HG03442 (cell line): Measurements from ENCODE around the gene RPA3.

Experiments used
- ATAC-seq: cut with Tn5 transposase; IDR thresholded peaks from one replicate; pipeline ENCODE4 v1.9.1; 2021; ENCODE audit warnings: mild to moderate bottlenecking, moderate library complexity; ENCODE audit not compliant: unreplicated experiment

Gene RPA3

DNA sequence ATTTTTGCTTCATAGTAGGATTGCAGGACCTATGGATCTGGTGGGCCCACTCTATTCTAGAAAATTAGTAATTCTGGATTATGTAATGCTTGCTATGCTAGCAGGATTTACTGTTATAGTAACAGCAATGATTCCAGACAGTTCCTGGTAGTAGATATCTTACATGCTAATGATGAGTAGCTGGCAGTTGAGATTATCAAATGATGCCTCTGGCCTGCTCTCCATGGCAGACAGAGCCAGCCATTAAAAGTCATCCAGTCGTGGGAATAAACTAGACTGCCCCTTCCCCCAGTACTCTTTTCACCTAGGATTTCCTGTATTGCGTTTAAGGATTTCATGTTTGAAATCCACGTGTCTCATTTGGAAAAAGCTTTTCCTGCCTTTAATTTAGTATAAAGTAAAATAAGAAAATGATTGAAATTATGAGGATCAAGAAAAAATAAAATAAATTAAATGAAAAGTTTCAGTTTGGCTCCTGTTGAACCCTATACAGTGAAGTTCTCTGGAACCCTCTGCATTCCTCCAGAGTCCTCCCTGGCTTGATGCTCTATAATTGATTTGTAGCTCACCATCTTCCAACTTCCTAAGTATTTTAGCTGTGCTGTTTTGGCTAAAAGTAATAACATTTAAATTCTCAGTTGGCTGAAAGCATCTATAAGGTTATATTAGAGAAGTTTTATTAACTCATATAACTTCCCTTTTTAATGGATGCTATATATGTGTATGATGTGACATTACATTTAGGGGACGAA lies 63.3 kb downstream of the RPA3 start:
- ATAC-seq = no peak

GRCh38 chr7:7653593-7654187 lies 64.7 kb downstream of the RPA3 start:
- no peak for ATAC-seq

DNA sequence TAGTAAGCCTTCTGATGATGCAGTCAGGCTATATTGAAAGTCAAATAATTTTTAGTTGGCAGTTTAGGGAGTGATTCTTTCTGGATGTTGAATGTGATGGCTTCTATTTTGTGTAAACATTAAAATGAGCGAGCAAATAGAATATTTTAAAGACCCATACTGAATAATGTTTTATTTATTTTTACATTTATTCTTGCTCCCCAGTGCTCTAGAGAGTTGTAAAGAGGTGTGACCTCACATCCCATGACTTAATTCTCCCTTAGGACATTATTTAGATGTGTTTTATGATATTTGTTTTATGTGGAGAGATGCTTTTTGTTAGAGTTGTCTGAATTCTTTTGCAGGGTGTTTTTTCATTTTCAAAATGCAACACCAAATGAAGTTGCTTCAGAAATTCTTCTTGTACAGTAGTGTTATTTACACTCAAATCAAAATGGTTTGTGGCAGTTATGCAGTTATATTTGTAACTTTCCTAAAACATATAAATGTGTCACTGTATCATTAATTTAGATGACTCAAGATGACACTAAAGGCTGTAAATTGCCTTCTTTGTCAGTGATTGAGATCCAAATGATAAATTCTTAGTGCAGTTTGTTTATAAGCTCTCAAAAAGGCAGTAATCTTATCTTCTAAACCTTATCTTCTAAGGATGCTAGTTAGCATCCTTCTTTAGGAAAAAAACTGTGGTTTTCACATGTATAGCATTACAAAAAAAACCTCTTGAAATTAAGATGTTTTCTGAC lies 65.4 kb downstream of the RPA3 start:
- ATAC-seq = no peak

GRCh38 chr7:7651479-7651878 lies 66.9 kb downstream of the RPA3 start:
- ATAC-seq = no peak

- ATAC-seq = no peak
These were observed 67.7 kb downstream of the RPA3 start for GRCh38 chr7:7650682-7651206.

DNA sequence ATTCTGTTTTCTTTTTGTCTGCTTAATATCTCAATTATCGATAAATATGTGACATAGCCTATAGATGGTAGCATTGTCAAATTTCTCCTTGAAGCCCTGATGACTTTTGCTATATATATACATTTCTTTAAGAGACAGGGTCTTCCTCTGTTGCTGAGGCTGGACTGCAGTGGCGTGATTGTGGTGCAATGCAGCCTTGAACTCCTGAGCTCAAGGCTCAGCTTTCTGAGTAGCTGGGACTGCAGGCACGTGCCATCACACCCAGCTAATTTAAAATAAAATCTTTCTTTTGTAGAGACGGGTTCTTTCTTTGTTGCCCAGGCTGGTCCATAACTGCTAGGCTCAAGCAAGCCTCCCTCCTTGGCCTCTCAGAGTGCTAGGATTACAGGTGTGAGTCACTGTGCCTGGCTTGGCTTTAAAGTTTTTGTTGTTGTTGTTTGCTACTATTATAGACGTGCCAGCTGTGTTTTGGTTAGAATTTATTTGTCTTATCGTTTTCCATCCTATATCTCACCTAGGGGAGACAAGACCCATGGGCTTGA lies 70.8 kb downstream of the RPA3 start:
- ATAC-seq = no peak

DNA sequence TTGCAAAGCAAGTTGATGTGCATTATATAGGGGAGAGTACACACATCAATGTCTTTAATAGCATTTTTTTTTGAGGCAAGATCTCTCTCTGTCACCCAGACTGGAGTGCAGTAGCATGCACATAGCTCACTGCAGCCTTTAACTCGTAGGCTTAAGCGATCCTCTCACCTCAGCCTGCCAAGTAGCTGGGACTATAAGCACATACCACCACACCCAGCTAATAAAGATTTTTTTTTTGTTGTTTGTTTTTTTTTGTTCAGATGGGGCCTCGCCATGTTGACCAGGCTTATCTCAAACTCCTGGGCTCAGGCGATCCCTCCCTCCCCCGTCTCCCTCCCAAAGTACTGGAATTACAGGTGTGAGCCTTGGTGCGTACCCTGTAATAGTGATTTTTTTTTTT lies 76.3 kb downstream of the RPA3 start:
- no peak for ATAC-seq

DNA sequence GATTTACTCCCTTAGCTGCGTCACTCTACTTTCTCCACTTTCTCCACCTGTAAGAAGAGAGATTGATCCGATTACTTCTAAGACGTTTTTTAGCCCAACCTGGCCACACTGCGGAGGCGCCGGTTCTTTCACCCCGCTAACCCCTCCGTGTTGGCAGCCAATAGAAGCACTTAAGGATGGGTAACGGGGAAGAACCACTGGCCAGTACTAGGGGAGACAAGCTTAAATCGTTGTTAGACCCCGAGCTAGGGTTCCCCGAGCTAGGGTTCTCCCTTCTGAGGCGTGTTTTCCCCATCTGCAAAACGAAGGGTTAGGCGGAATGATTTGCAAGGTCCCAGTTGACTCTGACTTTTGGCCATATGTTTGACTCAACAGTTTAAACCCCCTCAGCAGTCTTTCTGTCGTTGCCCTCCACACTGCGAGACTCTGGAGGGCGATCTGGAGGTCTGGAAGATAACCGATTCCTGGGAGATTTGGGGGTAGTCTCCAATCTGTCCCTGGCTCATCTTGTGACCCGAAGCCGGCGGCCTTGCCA lies 77.2 kb downstream of the RPA3 start:
- ATAC-seq = peak; percentile 8

DNA sequence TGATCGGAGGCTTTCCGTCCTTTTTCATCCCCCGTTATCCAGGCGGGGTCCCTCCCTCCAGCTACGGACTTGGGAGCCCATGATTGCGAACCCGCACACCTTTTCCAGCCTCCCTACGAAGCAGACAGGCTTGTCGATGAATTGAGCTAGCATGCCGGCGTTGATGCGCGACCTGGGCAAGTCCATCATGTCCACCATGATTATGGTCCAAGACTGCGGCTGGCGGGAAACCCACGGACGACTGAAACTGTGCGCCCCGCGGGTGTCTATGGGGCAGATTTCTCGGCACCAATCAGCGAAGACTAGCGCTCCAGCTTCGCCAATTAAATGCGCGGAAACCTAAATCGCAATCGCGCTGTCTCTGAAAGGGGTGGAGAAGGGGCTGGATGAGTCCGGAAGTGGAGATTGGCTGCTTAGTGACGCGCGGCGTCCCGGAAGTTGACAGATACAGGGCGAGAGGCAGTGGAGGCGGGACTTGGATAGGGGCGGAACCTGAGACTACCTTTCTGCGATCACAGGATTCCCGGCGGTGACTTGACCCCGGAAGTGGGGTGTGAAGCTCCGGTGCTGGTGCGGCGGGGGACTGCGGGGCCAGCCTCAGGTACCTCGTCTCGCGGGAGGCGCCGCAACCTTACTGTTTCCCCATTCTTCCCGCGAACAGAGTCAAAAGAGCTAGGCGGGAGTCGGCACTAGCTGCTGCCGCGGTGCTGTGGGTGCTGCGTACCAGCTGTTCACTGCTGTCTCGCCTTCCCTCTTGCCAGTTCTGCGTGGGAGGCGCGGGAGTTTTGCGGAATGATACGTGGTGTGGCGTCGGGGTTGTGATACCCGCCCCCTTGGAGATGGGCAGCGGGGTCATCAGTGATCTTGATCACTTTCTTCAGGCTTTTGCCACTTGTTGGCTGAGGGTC lies 77.9 kb downstream of the RPA3 start, which contains the start of gene UMAD1:
Gene UMAD1 (plus strand): TSS at position 532 of the 908 bp plus-strand sequence. CDS start 32,620 bp downstream, outside the sequence.
- ATAC-seq = peak; percentile 95

DNA sequence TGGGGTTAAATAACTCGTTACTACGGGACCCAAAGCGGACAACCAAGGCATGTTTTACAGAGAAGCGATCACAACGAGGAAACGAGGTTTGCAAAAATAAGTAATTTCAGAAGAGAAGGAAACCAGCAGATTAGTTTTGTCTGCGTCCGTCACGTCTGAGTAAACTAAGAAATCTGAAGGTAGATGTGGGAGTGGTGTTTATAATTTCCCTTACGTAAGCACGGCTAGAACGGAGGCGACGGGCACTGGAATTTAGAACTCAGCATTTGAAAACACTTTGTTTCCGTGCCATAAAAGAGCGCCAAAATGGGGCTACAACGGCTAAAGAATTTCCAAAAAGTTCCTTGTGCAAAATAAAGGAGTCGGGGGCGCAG lies 78.6 kb downstream of the RPA3 start:
- ATAC-seq = no peak

DNA sequence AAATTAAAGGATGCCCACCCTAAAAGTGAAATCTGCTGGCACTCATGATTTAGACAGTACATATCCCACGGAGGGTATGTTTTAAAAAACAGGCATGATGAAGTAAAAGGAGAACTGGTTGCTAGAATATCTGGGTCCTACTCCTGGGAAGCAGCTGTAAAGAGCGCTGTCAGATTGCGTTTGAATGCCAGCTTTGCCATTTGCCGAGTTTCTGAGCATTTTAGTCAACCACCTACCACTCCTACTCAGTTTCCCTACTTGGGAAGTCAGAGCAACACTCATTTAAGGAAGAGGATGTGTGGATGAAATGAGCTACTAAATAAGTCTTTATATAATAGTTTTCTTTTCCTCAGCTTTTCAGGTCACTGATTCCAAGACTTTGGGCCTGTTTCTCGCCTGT lies 79.0 kb downstream of the RPA3 start:
- no peak for ATAC-seq

DNA sequence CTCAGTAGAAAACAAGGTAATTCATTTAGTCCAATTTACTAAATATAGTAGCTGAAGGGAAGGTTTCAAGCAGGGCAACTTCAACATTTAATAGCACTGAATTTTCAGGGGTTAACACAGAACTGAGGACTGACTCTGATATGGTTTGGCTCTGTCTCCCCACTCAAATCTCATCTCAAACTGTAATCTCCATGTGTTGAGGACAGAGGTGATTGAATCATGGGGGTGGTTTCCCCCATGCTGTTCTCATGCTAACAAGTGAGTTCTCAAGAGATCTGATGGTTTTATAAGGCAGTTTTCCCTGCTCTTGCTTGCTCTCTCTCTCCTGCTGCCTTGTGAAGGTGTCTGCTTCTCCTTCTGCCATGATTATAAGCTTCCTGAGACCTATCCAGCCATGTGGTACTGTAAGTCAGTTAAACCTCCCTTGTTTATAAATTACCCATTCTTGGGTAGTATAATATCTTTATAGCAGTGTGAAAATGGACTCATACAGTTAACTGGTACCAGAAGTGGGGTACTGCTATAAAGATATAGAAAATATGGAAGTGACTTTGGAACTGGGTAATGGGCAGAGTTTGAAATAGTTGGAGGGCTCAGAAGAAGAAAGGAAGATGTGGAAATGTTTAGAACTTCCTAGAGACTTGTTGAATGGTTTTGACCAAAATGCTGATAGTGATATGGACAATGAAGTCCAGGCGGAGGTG lies 87.6 kb downstream of the RPA3 start:
- no peak for ATAC-seq

DNA sequence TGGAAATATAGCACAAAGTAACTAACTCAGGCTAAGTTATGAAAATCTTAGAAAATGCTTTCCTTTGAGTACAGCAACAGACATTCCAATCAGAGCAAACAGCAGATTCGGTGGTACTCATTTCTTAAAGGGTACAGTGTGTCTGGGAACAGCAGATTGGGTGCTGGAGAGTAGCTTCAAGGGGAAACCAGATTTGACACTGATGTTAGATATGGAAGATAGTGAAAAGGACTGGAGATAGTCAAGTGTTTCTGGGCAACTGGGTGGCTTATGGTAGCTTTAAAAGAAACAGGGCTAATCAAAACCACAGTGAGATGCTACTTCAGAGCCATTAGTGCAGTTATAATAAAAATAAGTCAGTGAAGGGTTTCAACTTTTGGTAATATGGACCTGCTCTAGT lies 89.9 kb downstream of the RPA3 start:
- no peak for ATAC-seq

DNA sequence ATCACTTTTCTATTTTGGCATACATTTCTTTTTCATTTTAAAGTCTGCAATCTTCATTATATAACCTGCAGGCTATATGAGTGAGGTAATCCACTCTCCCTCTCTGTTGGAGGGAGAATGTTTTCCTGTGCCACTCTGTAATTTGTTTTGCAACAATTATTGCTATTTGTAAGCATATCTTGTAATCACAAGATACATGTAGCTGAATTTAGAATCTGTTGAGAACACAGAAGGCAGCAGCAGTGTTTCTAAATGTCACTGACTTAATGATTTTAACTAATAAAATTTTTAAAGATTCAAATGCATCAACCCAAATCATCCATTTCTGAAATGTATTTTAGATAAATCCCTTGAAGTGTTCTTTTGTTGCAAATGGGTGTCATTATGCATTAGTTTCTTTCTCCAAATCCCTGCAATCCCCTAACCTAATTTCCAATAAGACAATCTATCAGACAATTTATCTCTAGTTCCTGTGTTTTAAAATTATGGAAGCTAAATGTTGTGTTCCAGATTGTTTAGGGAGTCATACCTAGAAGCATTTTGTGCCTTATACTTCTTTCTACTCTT lies 97.7 kb downstream of the RPA3 start:
- no peak for ATAC-seq

DNA sequence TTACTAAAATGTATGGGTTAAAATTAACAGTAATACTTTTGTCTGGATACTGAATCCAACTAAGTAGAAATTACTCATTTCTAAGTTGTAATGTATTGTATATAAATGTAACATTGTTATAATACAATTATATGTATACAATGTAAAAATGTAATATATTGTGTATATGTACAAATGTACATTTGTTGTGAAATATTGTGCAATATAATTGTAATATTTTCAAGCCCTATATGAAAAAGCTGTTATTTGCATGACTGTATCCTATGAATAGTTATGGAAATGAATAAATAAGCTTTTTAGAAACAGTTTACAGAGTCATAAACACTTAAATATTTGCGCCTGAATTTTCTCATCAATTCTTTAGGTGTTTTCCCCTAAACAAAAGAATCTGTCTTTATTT lies 98.2 kb downstream of the RPA3 start:
- no peak for ATAC-seq

DNA sequence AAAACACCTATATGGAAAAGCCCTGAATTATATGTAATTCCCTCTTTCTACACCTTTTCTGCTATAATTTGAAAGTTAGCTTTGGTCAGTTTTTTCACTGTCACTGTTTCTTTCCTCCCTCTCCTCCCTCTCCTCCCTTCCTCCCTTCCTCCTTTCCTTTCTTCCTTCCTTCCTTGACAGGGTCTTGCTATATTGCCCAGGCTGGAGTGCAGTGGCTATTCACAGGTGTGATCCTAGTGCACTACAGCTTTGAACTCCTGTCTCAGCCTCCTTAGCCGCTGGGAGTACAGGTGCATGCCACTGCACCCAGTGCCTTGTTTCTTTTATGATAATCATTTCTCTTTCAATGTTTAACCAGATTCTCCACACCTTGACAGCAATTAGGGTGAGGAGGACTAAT lies 100.0 kb downstream of the RPA3 start:
- no peak for ATAC-seq

GRCh38 chr7:7617550-7617949 lies 100.9 kb downstream of the RPA3 start:
- no peak for ATAC-seq

DNA sequence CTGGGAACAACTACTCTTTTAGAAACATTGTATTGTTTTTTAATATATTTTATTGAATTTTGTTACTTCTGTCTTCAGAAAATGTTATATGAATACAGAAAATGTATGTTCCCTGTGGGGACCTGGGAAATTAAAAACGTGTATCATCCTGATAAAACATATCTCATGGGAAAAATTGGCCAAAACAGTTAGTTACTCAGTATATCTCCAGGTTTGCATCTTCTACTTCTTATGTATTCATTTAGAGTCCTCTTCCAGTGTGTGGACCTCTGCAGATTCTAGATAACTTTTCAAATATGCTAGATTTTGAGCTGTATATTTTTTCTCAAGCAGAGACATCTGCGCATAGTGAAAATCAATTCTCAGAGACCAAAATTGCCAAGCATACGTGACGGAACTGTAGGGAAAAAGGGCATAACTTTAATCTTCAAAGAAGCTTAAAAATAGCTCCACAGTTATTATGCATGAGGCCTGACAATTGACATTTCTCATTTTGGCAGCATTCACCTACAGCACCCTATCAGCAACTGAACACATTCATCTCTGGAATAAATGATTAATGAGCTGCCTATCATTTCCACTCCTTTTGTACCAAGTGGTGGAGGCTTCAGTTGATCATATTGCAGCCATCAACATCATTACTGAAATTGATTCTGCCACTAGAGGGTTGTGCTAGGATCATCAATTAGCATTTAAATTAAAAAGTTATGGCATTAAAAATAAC lies 104.2 kb downstream of the RPA3 start:
- ATAC-seq = no peak

DNA sequence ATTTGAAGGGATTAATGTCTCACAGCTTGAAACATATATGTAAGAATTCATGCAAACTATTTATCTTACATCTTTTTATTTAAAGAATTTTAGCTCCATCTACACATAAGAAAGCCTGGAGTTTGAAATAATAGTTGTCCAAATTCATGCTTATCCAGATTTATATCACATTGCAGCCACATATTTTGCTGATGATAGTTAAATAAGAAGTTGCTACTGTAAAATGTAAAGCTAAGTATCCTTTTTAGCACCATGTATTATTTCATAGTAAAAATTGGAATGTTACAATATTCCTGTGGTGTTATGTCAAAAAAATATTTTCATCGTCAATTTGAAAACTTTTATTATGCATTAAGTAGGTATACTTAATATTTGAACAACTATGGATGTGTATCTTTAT lies 105.2 kb downstream of the RPA3 start:
- no peak for ATAC-seq
